Mesothelial cell of epicardium (in vitro differentiated cells): ENCODE measurements around the gene RANBP9. TPM values are rescaled to one million over a fixed set of nuclear protein-coding genes. Genes with fewer than 3 reads are reported as not detected.

Experiments used
- DNase-seq, 2 experiments: peaks; one replicate each; pipeline ENCODE4 v3.0.0; 2021; ENCODE audit warnings: low spot score in 2 of 2; ENCODE audit not compliant: unreplicated experiment in 2 of 2
- H3K27ac Mint-ChIP-seq: 2 replicates; pipeline ENCODE4 v1.8.0; 2021; ENCODE audit warnings: mixed read lengths
- H3K27me3 Mint-ChIP-seq: 2 replicates; pipeline ENCODE4 v1.8.0; 2021; ENCODE audit warnings: low read depth, mixed read lengths
- H3K36me3 Mint-ChIP-seq: 2 replicates; pipeline ENCODE4 v1.8.0; 2021; ENCODE audit warnings: mixed read lengths
- H3K4me1 Mint-ChIP-seq: 2 replicates; pipeline ENCODE4 v1.8.0; 2021; ENCODE audit warnings: mixed read lengths
- H3K4me3 Mint-ChIP-seq: 2 replicates; pipeline ENCODE4 v1.8.0; 2021; ENCODE audit warnings: mild to moderate bottlenecking, moderate library complexity, mixed read lengths
- H3K9me3 Mint-ChIP-seq: 2 replicates; pipeline ENCODE4 v1.8.0; 2021; ENCODE audit warnings: mixed read lengths
- total RNA-seq: library from RNA; stranded (reverse); gene quantifications from 3 replicates; pipeline ENCODE4 v1.2.1, GENCODE V29; 2021
- TF ChIP-seq, protein P1 (sequence below): fragments of 200-600 bp; sonication (generic); IDR thresholded peaks from one replicate; pipeline ENCODE4 v1.5.0; 2021; ENCODE audit warnings: antibody characterized with exemption; ENCODE audit not compliant: unreplicated experiment

RANBP9 gene
- total RNA-seq, 1 donor from 2014 or later = 46.9 TPM

GRCh38 chr6:13672904-13673303 lies 38.7 kb downstream of the RANBP9 start:
- Mint-ChIP-seq H3K27me3 (no peaks in the 10 kb centered on the region), H3K4me1 (peaks cover 27% of the 10 kb centered on the region), H3K4me3 (no peak overlapping the region), H3K36me3 (peaks cover 27% of the 10 kb centered on the region), H3K9me3 (peaks cover 27% of the 10 kb centered on the region), H3K27ac (peak overlapping the region; percentile 23)
- TF ChIP-seq, protein P1, sequence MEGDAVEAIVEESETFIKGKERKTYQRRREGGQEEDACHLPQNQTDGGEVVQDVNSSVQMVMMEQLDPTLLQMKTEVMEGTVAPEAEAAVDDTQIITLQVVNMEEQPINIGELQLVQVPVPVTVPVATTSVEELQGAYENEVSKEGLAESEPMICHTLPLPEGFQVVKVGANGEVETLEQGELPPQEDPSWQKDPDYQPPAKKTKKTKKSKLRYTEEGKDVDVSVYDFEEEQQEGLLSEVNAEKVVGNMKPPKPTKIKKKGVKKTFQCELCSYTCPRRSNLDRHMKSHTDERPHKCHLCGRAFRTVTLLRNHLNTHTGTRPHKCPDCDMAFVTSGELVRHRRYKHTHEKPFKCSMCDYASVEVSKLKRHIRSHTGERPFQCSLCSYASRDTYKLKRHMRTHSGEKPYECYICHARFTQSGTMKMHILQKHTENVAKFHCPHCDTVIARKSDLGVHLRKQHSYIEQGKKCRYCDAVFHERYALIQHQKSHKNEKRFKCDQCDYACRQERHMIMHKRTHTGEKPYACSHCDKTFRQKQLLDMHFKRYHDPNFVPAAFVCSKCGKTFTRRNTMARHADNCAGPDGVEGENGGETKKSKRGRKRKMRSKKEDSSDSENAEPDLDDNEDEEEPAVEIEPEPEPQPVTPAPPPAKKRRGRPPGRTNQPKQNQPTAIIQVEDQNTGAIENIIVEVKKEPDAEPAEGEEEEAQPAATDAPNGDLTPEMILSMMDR = no peak
- no peak for DNase-seq

- Mint-ChIP-seq H3K9me3 (peaks cover 23% of the 10 kb centered on the region), H3K27ac (peak overlapping the region; percentile 44), H3K4me1 (peaks cover 27% of the 10 kb centered on the region), H3K36me3 (peaks cover 22% of the 10 kb centered on the region), H3K27me3 (no peaks in the 10 kb centered on the region), H3K4me3 (no peak overlapping the region)
- DNase-seq = no peak
- TF ChIP-seq, protein P1 = no peak
These were observed 40.0 kb downstream of the RANBP9 start for GRCh38 chr6:13671548-13672127.

DNA sequence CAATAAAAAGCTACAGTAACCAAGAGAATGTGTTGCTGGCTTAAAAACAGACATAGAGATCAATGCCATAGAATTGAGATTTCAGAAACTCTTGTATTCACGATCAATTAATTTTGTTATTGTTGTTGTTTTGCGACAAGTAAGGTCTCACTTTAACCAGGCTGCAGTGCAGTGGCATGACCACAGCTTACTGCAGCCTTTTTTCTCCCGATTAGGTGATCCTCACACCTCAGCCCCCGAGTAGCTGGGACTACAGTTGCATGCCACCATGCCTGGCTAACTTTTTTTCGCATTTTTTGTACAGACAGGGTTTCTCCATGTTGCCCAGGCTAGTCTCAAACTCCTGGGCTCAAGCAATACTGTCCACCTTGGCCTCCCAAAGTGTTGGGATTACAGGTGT lies 42.2 kb downstream of the RANBP9 start:
- DNase-seq = no peak
- H3K9me3 Mint-ChIP-seq = peaks cover 18% of the 10 kb centered on the region
- H3K4me1 Mint-ChIP-seq = peaks cover 34% of the 10 kb centered on the region
- peaks cover 18% of the 10 kb centered on the region for H3K36me3 Mint-ChIP-seq
- H3K27me3 Mint-ChIP-seq = no peaks in the 10 kb centered on the region
- TF ChIP-seq, protein P1 = no peak
- no peak overlapping the region for H3K27ac Mint-ChIP-seq
- H3K4me3 Mint-ChIP-seq = no peak overlapping the region

DNA sequence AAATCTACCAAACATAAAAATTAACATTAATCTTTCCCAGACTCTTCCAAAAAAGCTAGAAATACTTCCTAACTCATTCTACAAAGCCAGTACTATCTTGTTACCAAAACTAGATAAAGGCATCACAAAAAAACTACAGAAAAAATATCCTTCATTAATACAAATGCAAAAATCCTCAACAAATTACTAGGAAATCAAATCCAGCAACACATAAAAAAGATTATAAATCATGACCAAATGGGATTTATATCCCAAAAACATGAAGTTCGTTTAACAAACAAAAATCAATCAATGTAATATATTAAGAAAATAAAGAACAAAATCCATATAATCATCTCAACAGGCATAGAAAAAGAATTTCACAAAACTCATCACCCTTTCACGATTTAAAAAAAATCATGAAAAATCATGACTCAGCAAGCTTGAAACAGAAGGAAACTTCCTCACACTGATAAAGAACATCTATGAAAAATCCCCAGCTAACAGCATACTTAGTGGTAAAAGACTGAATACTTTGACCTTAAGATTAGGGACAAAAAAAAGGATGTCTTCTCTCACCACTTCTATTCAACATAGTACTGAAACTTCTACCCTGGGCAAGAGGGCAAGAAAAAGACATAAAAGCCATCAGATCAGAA lies 43.2 kb downstream of the RANBP9 start:
- Mint-ChIP-seq H3K9me3 (peaks cover 18% of the 10 kb centered on the region), H3K27ac (no peak overlapping the region), H3K4me3 (no peak overlapping the region), H3K36me3 (peaks cover 18% of the 10 kb centered on the region), H3K27me3 (no peaks in the 10 kb centered on the region), H3K4me1 (peaks cover 34% of the 10 kb centered on the region)
- no peak for DNase-seq
- TF ChIP-seq, protein P1 = no peak

- Mint-ChIP-seq H3K27me3 (no peaks in the 10 kb centered on the region), H3K9me3 (peaks cover 18% of the 10 kb centered on the region), H3K4me3 (no peak overlapping the region), H3K4me1 (peaks cover 28% of the 10 kb centered on the region), H3K36me3 (peaks cover 18% of the 10 kb centered on the region), H3K27ac (no peak overlapping the region)
- TF ChIP-seq, protein P1 = no peak
- no peak for DNase-seq
These were observed 44.0 kb downstream of the RANBP9 start for GRCh38 chr6:13667655-13668054.
